ENCODE data around the gene HPSE2.

DNA sequence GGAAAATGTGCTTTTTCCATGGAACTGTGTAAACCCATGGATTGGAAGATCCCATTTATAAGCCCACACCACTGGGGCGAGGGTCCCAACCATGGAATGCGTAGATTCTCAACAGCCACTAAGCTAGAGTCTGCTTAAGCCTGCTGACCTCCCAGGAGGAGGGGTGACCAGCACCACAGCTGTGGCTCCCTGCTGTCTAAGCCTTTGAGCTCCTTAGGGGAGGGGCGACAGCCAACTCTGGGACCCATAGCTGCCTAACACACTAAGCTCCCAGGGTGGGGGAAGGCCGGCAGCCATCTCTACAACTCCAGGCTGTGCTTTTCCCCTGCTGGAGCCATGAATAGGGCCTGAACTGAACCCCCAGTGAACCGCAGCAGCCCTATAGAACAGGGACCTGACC lies 539.1 kb downstream of the HPSE2 start:
- TF ChIP-seq, protein P1, sequence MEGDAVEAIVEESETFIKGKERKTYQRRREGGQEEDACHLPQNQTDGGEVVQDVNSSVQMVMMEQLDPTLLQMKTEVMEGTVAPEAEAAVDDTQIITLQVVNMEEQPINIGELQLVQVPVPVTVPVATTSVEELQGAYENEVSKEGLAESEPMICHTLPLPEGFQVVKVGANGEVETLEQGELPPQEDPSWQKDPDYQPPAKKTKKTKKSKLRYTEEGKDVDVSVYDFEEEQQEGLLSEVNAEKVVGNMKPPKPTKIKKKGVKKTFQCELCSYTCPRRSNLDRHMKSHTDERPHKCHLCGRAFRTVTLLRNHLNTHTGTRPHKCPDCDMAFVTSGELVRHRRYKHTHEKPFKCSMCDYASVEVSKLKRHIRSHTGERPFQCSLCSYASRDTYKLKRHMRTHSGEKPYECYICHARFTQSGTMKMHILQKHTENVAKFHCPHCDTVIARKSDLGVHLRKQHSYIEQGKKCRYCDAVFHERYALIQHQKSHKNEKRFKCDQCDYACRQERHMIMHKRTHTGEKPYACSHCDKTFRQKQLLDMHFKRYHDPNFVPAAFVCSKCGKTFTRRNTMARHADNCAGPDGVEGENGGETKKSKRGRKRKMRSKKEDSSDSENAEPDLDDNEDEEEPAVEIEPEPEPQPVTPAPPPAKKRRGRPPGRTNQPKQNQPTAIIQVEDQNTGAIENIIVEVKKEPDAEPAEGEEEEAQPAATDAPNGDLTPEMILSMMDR (IDR thresholded peaks at IDR 0.05), result no peak
- no peak for TF ChIP-seq POLR2AphosphoS5 (IDR thresholded peaks at IDR 0.05)
- TF ChIP-seq POLR2A (IDR thresholded peaks at IDR 0.05; ENCODE audit: low read depth), result no peak
- TF ChIP-seq EP300 (IDR thresholded peaks at IDR 0.05), result no peak

All from esophagus muscularis mucosa (tissue), 4 donors.